Measurements from ENCODE around the gene SP7. TPM values are rescaled to one million over a fixed set of nuclear protein-coding genes. Genes with fewer than 3 reads are reported as not detected.
"Not testable (repeated sequence)": the region's sequence is repeated elsewhere in the genome, so short reads cannot be mapped to it uniquely, and the experiment has no call there.

SP7 gene
- total RNA-seq, 1 donor from 2014 or later: not detected

DNA sequence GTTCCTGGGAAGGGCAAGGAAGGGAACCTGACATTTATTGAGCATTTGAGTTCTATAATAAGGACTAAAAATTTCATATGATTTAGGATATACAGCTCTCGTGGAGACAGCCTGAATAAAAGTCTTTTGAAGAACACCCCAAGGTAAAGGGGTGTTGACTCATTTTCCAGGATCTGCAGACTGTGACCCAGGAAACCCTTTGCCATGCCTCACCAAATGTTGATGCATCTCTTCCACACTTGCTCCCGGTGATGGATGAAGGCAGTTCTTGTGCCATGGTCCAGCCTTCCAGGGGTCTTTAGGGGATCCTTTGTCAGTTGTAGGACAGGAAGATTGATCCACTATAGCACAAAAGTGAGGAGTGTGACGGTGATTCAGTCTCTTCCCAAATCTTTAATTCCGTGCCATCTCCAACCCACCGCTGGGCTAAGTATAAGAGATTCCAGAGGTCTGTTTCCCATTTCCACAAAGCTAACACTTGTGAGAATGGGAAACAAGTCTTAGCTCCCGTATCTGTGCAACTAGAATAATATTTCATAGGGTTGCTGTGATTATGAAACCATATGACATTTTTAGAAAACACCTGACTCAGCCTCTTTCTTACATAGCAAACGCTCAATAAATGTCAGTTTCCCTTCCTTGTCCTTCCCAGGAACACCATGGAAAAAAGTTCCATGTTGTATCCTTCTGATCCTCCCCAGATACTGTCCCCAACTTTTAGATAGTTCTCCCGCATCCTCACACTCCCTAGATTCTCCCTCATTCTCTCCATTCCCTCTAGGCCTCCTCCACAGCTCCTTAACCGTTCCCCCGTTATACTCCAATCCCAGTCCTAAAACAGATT is 15.6 kb downstream of the SP7 start:
- DNase-seq: no peak

GRCh38 chr12:53313996-53314395 is 22.2 kb downstream of the SP7 start:
- no peak for DNase-seq

- DNase-seq: no peak
Measured at GRCh38 chr12:53308276-53308675, 27.9 kb downstream of the SP7 start.

GRCh38 chr12:53306826-53307225 is 29.3 kb downstream of the SP7 start:
- DNase-seq: no peak

- no peak for DNase-seq
Measured at GRCh38 chr12:53302903-53303302, 33.3 kb downstream of the SP7 start.

DNA sequence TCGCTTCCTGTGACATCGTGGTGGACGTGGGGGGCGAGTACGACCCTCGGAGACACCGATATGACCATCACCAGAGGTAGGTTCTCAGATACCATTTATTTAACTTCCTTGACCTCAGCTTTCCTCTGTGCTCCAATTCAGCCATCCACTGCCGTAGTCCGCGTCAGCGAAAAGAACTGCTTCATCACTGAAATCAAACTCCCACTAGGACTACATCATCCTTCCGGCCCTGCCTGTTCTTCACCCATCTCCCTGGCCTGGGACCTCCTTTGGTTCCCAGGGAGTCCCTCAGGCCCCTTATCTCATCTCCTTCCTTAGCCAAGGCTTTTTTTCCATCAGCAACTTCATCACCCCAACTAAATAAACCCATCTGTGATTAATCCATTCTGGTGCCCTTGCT is 36.0 kb downstream of the SP7 start:
- DNase-seq: no peak

DNA sequence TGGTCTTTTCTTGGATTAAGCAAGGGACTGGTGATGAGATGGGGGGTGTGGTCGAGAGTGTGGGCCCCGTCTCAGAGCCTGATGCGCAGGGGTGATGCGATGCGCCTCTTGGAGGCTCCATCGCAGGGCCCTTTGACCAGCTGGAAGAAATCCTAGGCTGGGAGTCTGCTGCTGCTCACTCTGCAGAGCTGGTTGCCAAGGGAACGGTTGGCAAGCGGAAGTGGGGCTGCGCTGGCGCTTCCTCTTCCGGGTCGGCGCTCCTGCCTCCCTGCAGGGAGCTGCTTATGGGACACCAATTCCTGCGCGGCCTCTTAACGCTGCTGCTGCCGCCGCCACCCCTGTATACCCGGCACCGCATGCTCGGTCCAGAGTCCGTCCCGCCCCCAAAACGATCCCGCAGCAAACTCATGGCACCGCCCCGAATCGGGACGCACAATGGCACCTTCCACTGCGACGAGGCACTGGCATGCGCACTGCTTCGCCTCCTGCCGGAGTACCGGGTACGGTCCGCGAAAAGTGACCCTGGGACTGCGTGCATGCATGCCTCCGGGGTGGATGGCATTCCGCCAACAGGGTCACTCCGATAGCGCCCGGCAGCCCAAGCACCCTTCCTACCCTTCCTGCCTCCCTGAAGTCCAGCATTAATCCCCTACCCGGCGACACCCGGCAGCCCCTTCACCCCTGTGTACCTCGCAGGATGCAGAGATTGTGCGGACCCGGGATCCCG is 36.5 kb downstream of the SP7 start, which contains the start of gene MYG1:
Gene MYG1, plus strand, starts transcription at position 242 of the 727 bp plus-strand sequence. Its CDS starts 43 bp downstream, at position 285.
- peak; percentile 95 for DNase-seq

DNA sequence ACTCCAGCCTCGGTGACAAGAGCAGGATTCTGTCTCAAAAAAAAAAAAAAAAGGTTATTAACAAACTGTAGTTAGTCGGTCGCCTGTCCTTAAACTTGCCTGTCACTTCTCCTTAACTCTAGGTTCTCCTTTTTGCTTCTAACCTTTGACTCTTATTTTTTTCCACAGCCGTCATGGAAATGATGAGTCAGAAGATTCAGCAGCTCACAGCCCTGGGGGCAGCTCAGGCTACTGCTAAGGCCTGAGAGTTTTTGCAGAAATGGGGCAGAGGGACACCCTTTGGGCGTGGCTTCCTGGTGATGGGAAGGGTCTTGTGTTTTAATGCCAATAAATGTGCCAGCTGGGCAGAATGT is 37.1 kb downstream of the SP7 start:
- peak; percentile 47 for DNase-seq

GRCh38 chr12:53298164-53298563 is 38.0 kb downstream of the SP7 start:
- no peak for DNase-seq

GRCh38 chr12:53297106-53297505 is 39.0 kb downstream of the SP7 start:
- DNase-seq: not testable (repeated sequence)

- no peak for DNase-seq
Measured at GRCh38 chr12:53295891-53296219, 40.3 kb downstream of the SP7 start.

DNA sequence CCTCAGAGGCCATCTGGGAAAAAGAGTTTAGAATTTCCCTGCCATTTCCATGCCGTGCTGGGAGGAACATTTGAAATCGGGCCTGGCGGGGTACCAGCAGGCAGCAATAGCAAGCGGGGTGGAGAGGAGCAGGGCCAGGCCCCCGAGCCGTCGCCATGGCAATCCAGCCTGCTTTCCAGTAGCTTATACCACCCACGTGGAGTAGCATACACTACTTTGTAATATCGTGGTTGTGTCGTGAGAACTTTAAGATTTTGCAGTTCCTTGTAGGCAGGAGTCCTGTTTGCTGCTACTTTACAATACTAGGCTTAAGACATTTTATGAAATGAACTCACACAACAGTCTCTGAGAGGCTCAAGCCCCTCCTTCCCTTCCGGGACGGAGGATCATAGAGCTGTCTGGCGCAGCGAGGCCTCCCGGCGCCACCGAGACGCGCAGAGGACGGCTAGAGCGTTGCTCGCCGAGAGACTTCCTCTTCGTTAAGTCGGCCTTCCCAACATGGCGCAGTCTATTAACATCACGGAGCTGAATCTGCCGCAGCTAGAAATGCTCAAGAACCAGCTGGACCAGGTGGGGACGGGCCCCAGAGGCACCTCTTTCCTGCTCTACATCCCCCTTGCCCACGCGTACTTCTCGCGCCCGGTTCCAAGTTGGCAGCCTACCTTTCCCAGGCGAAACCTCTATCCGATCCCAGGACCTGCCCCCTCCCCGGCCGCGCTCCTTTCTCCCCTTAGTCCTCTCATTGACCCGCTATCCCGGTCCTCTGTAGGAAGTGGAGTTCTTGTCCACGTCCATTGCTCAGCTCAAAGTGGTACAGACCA is 40.9 kb downstream of the SP7 start, which contains the start of gene PFDN5:
Gene PFDN5, plus strand, starts transcription at position 473 of the 821 bp plus-strand sequence. Its CDS starts 26 bp downstream, at position 499.
- DNase-seq: peak; percentile 94

DNA sequence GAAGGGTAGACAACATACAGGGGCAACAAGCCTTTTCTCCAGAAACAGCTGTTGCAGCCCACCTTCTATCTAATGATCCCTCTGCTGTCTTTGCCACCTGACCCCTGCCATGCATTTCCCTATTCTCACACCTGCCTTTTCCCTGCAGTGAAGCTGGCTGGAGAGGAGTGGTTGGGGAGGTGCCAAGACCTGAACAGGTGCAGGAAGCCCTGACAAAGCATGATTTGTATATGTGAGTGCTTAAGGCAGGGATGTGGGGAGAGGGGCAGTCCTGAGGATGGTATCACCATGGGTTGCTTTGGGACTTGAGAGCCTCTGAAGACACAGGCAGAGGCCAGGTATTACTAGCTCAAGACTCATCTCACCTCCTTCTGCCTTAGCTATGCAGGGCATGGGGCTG is 43.7 kb downstream of the SP7 start:
- DNase-seq: no peak

GRCh38 chr12:53290661-53291060 is 45.5 kb downstream of the SP7 start:
- no peak for DNase-seq

GRCh38 chr12:53289891-53290290 is 46.3 kb downstream of the SP7 start:
- DNase-seq: no peak

DNA sequence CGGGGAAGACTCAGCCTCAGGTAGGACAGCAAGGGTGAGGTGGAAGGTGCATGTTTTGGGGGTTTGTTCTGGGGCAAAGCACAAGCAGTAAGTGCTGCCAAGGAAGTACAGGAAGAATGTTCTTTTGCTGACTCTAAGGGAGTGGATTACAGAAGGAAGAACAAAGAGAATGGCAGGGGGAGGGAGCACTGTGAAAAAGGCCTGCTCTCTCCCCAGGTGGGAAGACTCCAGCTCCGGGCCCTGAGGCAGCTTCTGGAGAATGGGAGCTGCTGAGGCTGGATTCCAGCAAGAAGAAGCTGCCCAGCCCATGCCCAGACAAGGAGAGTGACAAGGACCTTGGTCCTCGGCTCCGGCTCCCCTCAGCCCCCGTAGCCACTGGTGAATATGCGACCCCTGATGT is 47.8 kb downstream of the SP7 start:
- no peak for DNase-seq

DNA sequence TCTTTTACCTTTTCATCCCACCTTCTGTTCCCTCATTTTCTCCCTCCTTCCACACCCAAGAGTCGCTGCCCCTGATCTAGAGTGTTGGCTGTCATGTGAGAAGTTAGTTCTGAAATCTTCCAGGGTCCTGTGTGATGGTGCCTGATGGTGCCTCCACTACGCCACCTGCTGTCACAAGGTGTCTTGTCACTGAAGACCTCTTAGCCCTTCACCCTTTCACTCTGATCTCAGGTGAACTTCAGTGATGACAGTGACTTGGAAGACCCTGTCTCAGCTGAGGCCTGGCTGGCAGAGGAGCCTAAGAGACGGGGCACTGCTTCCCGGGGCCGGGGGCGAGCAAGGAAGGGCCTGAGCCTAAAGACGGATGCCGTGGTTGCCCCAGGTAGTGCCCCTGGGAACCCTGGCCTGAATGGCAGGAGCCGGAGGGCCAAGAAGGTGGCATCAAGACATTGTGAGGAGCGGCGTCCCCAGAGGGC is 48.4 kb downstream of the SP7 start:
- peak; percentile 82 for DNase-seq

DNA sequence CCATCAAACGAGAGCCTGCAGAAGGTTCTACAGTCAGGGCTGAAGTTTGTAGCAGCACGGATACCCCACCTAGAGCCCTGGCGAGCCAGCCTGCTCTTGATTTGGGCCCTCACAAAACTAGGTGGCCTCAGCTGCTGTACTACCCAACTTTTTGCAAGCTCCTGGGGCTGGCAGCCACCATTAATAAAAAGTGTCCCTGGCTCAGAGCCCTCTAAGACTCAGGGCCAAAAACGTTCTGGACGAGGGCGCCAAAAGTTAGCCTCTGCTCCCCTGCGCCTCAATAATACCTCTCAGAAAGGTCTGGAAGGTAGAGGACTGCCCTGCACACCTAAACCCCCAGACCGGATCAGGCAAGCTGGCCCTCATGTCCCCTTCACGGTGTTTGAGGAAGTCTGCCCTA is 49.7 kb downstream of the SP7 start:
- DNase-seq: no peak

DNA sequence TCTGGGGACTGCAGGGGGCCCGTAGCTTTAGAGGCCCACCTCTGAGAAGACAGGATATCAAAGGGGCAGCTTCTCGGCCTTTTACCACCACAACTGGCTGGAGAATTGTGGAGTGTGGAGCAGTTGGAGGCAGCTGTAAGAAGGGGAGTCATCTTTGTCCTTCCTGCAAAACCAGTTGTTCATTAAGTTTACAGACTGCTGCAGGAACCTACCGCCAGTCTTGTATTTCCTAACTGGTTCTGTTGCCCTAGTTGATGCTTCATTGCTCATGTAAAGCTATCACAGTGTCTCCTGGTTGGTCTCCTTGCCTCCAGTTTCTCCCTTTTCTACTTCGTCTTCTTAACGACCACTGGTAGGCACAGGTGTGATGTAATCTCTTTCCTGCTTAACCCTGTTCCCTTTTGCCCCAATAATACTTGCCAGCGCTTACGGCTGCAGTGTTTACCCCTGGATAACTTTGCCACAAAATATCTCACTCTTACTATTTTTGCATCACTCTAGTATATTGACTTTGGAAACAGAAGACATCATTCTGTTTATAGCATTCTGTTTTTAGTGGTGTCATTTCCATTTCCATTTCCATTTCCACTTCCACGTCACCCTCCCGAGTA is 56.2 kb downstream of the SP7 start:
- DNase-seq: no peak

- no peak for DNase-seq
Measured at GRCh38 chr12:53279283-53279869, 56.8 kb downstream of the SP7 start.

DNA sequence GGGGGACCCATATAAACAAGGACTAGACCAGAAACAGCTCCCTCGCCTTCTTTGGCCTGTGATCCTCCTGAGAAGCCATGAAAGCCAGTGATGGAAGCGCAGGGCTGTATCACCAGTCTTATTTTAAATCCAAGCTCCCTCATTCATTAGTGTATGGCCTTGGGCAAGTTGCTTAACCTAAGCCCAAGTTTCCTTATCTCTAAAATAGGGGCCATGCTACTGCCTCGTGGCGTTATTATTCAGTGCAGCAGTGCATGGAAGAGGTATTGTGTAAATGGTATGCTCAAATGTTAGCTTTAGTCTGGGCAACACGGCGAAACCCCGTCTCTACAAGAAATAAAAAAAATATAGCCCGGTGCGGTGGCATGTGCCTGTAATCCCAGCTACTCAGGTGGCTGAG is 58.2 kb downstream of the SP7 start:
- DNase-seq: no peak
